Mesodermal cell (in vitro differentiated cells): ENCODE data around the gene BCL11A.
A peak's percentile ranks its signal among the peaks of the same experiment; 100 is the strongest.

ENCODE experiments used
- H3K27ac ChIP-seq: 2 replicates; pipeline ENCODE4 v1.7.0; 2013; ENCODE audit warnings: mild to moderate bottlenecking, low read depth, low read length, moderate library complexity; ENCODE audit not compliant: severe bottlenecking
- H3K36me3 ChIP-seq: 2 replicates; pipeline ENCODE4 v1.7.1; 2013; ENCODE audit warnings: mild to moderate bottlenecking, low read length, moderate library complexity; ENCODE audit not compliant: control insufficient read depth, insufficient read depth
- H3K4me1 ChIP-seq: one replicate; pipeline ENCODE4 v1.7.1; 2013; ENCODE audit warnings: mild to moderate bottlenecking, low read length; ENCODE audit not compliant: insufficient read depth, control insufficient read depth, poor library complexity, severe bottlenecking
- H3K4me3 ChIP-seq: 2 replicates; pipeline ENCODE4 v1.7.0; 2013; ENCODE audit warnings: low read length, control low read depth, mild to moderate bottlenecking; ENCODE audit not compliant: insufficient read depth, poor library complexity, severe bottlenecking; ENCODE audit errors: extremely low read depth
- H3K9me3 ChIP-seq: 2 replicates; pipeline ENCODE4 v1.7.1; 2013; ENCODE audit warnings: mild to moderate bottlenecking, low read length, moderate library complexity; ENCODE audit not compliant: control insufficient read depth
- WGBS, 2 experiments: methylation state at CpG; one replicate each; pipeline ENCODE4 v1.1.5; 2013; ENCODE audit warnings: missing lambda C conversion rate in 2 of 2; ENCODE audit not compliant: insufficient coverage in 2 of 2; 5-methylcytosine and 5-hydroxymethylcytosine counted together

BCL11A gene

GRCh38 chr2:60461421-60462108 is 91.9 kb downstream of the BCL11A start:
- Histone ChIP-seq H3K9me3 (no peaks in the 10 kb centered on the region), H3K27ac (no peak overlapping the region), H3K4me1 (no peaks in the 10 kb centered on the region), H3K4me3 (no peak overlapping the region), H3K36me3 (no peaks in the 10 kb centered on the region)
- 96 to 98% methylated on average over 42 to 43 of the region's 47 CpGs for WGBS, 2 experiments

GRCh38 chr2:60460577-60461420 is 92.7 kb downstream of the BCL11A start:
- 96% methylated on average over 71 to 76 of the region's 76 CpGs for WGBS, 2 experiments
- no peak overlapping the region for H3K4me3 ChIP-seq
- H3K36me3 ChIP-seq = no peaks in the 10 kb centered on the region

DNA sequence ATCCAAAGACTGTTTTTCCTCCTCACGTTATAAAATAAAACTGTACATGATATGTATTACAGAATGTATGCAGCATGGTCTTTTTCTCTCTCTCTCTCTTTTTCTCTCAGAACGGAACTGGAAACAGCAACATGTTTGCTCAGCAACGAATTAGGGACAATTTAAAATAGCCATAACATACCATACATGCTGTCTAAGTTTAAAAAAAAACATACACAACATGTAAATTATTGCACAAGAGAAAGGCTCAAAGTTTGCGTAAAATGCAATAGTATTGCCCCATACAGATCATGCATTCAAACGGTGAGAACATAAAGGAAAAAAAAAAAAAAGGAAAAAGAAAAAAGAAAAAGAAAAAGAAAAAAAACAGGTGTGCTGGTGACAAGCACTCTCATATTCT is 93.6 kb downstream of the BCL11A start:
- Histone ChIP-seq H3K36me3 (no peaks in the 10 kb centered on the region), H3K4me1 (no peaks in the 10 kb centered on the region), H3K9me3 (no peaks in the 10 kb centered on the region), H3K27ac (no peak overlapping the region), H3K4me3 (no peak overlapping the region)
- WGBS, 2 experiments = 100% methylated on average over 2 of the region's 5 CpGs; no CpG with 5 or more reads in 1 of the 2 experiments

More at GRCh38 chr2:60460577-60461420, 92.7 kb downstream of the BCL11A start:
- no peaks in the 10 kb centered on the region for H3K9me3 ChIP-seq
- no peak overlapping the region for H3K27ac ChIP-seq
- H3K4me1 ChIP-seq = no peaks in the 10 kb centered on the region

DNA sequence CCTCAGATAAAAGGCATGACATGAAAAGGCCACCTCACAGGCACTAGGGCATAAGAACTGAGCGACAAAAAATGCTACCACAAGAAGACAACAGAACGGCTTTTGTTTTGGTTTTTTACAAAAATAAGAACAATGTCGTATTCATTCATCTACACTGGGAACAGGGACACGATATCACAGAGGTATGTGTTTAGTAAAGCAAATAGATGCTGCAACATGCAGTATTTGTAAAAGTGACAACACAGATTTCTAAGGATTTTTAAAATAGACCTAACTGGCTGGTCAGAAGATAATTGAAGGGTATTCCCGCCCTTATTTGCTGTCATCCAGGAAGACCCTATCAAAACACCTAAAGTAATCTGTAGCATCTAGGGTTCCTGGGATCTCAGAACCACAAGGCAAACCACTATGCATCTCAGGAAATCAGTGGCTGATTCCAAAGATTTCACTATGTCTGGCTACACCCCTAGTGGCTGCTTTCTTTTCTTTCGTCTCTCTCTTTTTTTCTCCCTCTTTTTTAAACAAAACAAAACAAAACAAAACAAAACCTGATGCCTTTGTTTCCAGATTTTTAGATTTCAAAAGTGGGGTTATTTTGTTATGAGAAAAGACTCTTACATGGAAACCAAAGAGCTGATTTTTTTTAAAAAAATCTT is 97.2 kb downstream of the BCL11A start:
- WGBS, 2 experiments = 76 to 100% methylated on average over 3 of the region's 6 CpGs
- H3K27ac ChIP-seq = no peak overlapping the region

GRCh38 chr2:60453872-60454271 is 99.6 kb downstream of the BCL11A start:
- H3K27ac ChIP-seq = peak overlapping the region; percentile 69
- H3K4me3 ChIP-seq = no peak overlapping the region
- 76 to 82% methylated on average over 3 to 6 of the region's 9 CpGs for WGBS, 2 experiments
- no peaks in the 10 kb centered on the region for H3K36me3 ChIP-seq
- H3K4me1 ChIP-seq = peaks cover 20% of the 10 kb centered on the region
- no peaks in the 10 kb centered on the region for H3K9me3 ChIP-seq

More for the DNA sequence above, 97.2 kb downstream of the BCL11A start:
- Histone ChIP-seq H3K4me3 (no peak overlapping the region), H3K4me1 (peaks cover 20% of the 10 kb centered on the region), H3K36me3 (no peaks in the 10 kb centered on the region), H3K9me3 (no peaks in the 10 kb centered on the region)

- Histone ChIP-seq H3K27ac (peak overlapping the region; percentile 69), H3K4me3 (no peak overlapping the region), H3K36me3 (no peaks in the 10 kb centered on the region), H3K9me3 (no peaks in the 10 kb centered on the region), H3K4me1 (peaks cover 20% of the 10 kb centered on the region)
- 37 to 43% methylated on average over 12 to 15 of the region's 16 CpGs for WGBS, 2 experiments
Observed at GRCh38 chr2:60453301-60453700, 100.2 kb downstream of the BCL11A start.

DNA sequence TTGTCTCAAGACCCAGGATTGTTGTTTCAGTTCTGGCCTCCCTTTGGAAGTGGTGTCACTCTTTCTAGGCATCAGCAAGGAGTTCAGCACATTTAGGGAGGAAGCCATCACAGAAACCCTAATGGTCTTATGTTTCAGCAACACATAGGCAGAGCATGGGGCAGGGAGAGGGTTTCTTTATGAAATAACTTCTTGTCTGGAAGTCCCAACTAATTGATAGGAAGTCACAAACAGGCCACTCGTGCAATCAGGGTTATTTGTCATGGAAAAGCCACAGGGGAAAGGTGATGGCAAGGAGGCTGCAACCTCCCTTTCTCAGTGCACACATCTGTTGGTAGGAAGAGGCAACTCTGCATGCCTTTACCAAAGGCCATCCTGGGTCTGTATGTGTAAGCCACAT is 103.0 kb downstream of the BCL11A start:
- 80% methylated on average over 1 of the region's 1 CpG; no CpG with 5 or more reads in 1 of the 2 experiments for WGBS, 2 experiments
- no peak overlapping the region for H3K27ac ChIP-seq

GRCh38 chr2:60447943-60448342 is 105.5 kb downstream of the BCL11A start:
- H3K4me3 ChIP-seq = no peak overlapping the region
- no peaks in the 10 kb centered on the region for H3K9me3 ChIP-seq
- H3K36me3 ChIP-seq = no peaks in the 10 kb centered on the region
- no peak overlapping the region for H3K27ac ChIP-seq
- peaks cover 8% of the 10 kb centered on the region for H3K4me1 ChIP-seq
- 75 to 92% methylated on average over 1 of the region's 1 CpG for WGBS, 2 experiments

More for the DNA sequence above, 103.0 kb downstream of the BCL11A start:
- H3K4me1 ChIP-seq = peaks cover 20% of the 10 kb centered on the region
- no peak overlapping the region for H3K4me3 ChIP-seq
- no peaks in the 10 kb centered on the region for H3K9me3 ChIP-seq
- H3K36me3 ChIP-seq = no peaks in the 10 kb centered on the region

DNA sequence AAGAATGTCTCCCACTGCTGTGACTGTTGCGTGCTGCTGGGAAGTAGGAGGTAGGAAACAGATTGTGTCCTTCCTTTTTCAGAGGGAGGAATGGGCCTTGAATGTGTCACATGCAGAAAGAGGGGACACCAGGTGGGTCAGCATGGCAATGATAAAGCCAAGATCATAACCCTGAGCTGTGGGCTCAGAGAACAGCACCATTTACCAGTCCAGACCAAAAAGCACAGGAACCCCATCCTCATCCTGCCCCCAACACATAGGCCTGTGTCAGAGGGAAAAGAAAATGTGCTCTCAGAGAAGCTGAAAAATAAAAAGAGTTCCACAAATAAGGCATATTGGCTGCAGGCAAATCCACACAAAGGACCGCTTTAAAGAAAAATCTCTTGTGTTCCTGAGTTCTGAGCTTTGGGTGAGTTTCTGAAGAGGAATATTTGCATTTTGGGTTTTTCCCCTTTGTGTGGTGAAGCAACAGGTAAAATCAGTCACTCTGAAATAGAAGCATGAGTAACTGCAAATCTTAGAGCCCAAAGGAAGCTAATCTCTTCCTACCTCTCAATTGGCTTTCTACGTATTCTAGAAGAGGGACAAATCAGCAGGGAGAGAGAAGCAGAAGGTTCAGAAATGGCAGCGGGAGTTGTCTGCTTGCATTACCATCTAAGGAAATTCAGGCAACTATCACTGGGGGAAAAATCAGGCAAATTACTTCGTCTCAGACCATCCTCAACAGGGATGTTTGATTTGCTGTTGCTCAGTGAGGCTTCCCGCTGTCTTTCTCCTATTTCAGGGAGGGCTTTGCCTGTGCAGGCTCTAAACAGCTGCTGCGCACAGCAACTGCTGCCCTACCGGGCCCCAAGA is 106.8 kb downstream of the BCL11A start:
- Histone ChIP-seq H3K9me3 (no peaks in the 10 kb centered on the region), H3K27ac (no peak overlapping the region), H3K4me3 (no peak overlapping the region), H3K36me3 (no peaks in the 10 kb centered on the region), H3K4me1 (no peaks in the 10 kb centered on the region)
- 83 to 95% methylated on average over 5 to 6 of the region's 8 CpGs for WGBS, 2 experiments

DNA sequence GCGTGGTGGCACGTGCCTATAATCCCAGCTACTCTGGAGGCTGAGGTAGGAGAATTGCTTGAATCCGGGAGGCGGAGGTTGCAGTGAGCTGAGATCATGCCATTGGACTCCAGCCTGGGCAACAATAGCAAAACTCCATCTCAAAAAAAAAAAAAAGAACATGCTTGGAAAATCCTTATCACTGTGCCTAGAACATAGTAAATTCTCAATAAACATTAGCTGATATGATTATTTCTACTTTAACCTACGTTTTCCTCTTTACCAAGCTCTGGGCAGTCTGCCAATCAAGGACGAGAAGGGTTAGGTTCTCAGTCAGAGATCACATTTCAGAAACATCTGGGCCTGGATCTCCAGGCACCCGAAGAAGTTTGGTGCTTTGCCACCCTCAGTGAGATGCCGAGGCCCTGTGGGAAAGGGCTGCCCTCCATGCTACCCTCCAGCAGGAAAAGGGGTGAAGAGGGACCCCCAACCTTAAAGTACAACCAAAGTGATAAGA is 107.7 kb downstream of the BCL11A start:
- 78 to 82% methylated on average over 4 to 5 of the region's 8 CpGs for WGBS, 2 experiments
- Histone ChIP-seq H3K9me3 (no peaks in the 10 kb centered on the region), H3K36me3 (no peaks in the 10 kb centered on the region), H3K4me1 (no peaks in the 10 kb centered on the region), H3K27ac (no peak overlapping the region), H3K4me3 (no peak overlapping the region)
